ENCODE data around the gene MRM2.

- TF ChIP-seq POLR2AphosphoS5 (IDR thresholded peaks at IDR 0.05) (no peak), CTCF (IDR thresholded peaks at IDR 0.05 in 8 of 11, conservative IDR thresholded peaks at IDR 0.05 in 3 of 11) (no peak), POLR2A (IDR thresholded peaks at IDR 0.05) (no peak)
These were observed 37.6 kb downstream of the MRM2 start for GRCh38 chr7:2204446-2204845.

Measured in spleen (tissue), 7 donors.